ENCODE data around the gene CSF3. TPM values are rescaled to one million over a fixed set of nuclear protein-coding genes. Genes with fewer than 3 reads are reported as not detected.

The CSF3 gene
- 0.32 and 0.63 TPM in 2 replicates for polyA plus RNA-seq (2014; cell fraction: cytosol; rRNA removed)
- polyA plus RNA-seq (2014; cell fraction: nucleus; rRNA removed), result 0.27 and 0.50 TPM in 2 replicates

GRCh38 chr17:40015005-40015997 lies at the start of gene CSF3:
Gene CSF3, plus strand, starts transcription at chr17:40015440. Its CDS starts 35 bp downstream, at chr17:40015475.
- no peak for DNase-seq (ENCODE audit: low spot score)

- DNase-seq (ENCODE audit: low spot score), result no peak
Measured at GRCh38 chr17:39966771-39967170, 48.5 kb upstream of the CSF3 start.

DNA sequence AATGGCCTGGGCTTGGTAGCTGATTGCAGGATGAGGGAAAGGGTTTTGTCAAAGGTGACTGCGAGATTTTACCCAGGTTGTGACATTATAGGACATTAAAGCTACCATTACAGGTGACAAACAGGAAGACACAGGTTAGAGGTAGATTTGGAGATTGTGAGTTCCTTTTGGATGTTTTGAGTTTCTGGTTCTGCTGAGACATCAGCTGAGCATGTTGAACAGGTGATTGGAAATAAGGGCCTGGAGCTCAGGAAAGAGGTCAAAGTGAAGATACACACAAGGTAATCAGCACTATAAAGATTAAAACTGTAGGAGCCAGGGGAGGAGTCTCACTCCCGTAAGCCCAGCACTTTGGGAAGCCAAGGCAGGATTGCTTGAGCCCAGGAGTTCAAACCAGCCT lies 46.5 kb upstream of the CSF3 start:
- DNase-seq (ENCODE audit: low spot score), result no peak

- DNase-seq (ENCODE audit: low spot score), result no peak
Measured at GRCh38 chr17:39969375-39969774, 45.9 kb upstream of the CSF3 start.

GRCh38 chr17:39970157-39970692 lies 45.0 kb upstream of the CSF3 start:
- no peak for DNase-seq (ENCODE audit: low spot score)

DNA sequence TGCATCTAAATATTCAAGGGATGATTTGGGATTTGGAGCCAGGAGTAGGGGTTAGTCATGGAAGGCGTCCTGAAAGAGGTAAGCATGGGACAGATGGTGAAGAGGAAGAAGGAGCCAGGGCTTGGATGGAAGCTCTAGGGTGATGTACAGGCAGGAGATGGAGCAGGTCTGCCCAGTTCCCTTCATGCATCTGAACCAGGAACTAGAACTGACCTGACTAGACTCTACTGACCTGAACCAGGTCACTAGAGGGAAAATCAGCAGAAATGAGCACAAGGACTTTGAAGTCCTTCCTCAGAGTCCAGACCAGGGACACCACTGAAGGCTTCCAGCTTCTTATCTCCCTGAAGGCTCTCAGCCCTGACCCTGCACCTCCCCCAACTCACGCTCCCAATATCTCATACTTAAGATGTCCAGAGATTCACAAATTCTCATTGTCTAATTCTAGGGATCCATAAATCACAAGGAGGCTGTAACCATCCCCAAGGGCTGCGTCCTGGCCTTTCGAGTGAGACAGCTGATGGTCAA lies 44.1 kb upstream of the CSF3 start:
- DNase-seq (ENCODE audit: low spot score), result no peak

DNA sequence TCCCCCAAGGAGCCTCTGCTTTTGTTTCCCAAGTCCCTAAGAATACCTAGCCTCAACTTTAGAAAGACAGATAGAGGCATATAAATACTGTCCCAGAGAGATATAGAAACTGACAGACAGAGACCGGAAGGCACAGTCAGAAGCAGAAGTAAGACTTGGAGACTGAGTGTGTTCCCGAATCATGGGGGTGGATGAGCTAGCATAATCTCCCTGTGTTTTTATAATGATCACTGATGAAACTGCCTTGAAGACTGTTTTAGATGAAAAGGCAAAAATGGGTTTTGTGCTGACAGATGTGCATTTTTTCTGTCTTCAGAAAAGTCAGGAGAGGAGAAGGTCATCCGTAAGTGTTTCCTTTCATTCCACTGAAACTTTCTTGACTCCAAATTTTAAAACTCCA lies 43.0 kb upstream of the CSF3 start:
- no peak for DNase-seq (ENCODE audit: low spot score)

- no peak for DNase-seq (ENCODE audit: low spot score)
Measured at GRCh38 chr17:39973496-39973895, 41.7 kb upstream of the CSF3 start.

- DNase-seq (ENCODE audit: low spot score), result no peak
Measured at GRCh38 chr17:39974433-39974832, 40.8 kb upstream of the CSF3 start.

DNA sequence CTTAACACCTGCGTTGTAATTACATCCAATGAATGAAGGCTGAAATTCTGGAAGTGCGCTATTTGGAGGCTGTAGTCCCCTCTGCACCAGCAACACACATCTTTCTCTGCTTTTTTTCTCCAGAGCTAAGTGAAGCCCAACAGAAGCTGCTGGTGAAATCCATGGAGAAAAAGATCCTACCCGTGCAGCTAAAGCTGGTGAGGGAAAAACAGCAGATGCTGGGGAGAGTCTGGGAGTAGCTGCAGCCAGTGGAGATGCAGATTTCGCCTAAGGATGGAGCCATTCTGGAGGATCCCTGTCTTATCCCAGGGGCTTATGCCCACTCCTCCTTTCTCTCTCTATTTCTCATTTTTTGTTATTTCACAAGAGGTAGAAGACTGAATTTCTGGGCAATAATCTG lies 39.4 kb upstream of the CSF3 start:
- DNase-seq (ENCODE audit: low spot score), result no peak

DNA sequence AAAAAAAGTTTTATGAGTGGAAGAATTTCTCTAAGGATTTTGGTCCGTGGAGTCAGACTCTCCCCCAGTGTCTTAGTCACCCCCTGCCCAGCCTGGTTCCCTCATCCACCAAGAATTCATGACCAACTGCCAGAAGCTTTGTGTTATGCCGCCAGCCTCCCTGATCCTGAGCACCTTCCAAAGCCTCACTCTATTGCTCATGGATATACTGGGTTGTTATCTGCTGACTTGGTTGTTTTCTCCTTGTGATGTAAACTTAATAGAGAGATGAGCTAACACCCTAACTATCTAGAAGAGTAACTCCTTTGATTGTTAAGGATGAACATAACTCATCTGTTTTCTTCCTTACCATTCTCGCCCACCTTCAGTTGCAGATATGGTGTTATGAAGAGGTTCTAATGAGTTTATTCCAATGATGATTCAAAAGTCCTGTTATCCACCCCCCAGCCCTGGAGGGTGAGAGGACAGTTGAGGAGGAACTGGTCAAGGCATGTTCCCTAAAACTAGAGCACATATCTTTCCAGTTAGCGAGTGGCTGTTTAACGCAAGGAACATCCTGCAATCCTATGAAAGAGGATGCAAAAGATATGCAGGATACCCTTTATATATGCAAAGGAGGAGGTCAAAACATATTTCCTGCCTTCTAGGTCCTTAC lies 36.1 kb upstream of the CSF3 start:
- no peak for DNase-seq (ENCODE audit: low spot score)

- DNase-seq (ENCODE audit: low spot score), result no peak
Measured at GRCh38 chr17:39979893-39980350, 35.3 kb upstream of the CSF3 start.

DNA sequence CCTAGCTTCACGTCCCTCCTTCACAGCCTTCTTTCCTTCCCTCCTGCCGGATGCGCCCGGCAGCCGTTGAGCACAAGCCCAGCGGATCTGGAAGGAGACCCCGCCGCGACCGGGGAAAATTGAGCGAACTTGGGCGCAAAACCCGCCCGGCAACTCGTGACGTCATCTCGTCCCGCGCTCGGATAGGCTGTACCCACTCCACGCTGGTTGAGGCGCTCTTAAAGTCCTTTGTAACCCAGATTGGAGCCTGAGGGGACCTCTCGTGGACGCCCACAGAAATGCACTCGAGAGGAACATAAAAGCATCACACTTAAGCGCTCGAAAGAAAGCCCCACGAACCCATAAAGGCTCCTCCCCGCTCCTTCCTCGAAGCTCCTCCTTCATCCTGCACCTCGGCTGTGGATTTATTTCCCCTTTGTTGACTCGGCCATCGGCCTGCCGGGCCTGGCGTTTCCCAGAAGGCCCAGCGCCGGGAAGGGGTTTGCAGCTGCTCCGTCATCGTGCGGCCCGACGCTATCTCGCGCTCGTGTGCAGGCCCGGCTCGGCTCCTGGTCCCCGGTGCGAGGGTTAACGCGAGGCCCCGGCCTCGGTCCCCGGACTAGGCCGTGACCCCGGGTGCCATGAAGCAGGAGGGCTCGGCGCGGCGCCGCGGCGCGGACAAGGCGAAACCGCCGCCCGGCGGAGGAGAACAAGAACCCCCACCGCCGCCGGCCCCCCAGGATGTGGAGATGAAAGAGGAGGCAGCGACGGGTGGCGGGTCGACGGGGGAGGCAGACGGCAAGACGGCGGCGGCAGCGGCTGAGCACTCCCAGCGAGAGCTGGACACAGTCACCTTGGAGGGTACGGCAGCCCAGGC lies 34.7 kb upstream of the CSF3 start, which contains the start of gene PSMD3:
Gene PSMD3, plus strand, starts transcription at position 457 of the 856 bp plus-strand sequence. Its CDS starts 164 bp downstream, at position 621.
- DNase-seq (ENCODE audit: low spot score), result peak; percentile 100

GRCh38 chr17:39981207-39981741 lies 34.0 kb upstream of the CSF3 start:
- no peak for DNase-seq (ENCODE audit: low spot score)

GRCh38 chr17:39981766-39982375 lies 33.4 kb upstream of the CSF3 start:
- DNase-seq (ENCODE audit: low spot score), result no peak

DNA sequence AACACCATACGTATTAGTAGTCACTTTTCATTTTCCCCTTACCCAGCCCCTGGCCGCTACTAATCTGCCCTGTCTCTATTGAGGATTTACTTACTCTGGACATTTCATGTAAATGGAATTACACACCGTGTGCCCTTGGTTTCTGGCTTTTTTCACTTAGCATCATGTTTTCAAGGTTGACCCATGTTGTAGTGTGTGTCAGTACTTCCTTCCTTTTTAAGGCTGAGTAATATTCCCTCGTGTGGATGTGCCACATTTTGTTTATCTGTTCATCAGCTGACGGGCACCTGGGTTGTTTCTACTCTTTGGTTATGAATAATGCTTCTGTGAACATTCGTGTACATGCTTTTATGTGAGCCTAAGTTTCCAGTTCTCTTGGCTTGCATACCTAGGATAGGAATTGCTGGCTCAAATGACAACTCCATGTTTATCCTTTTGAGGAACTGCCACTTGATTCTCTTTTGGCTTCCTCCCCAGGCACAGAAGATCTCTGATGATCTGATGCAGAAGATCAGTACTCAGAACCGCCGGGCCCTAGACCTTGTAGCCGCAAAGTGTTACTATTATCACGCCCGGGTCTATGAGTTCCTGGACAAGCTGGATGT lies 26.9 kb upstream of the CSF3 start:
- no peak for DNase-seq (ENCODE audit: low spot score)

GRCh38 chr17:39994448-39994847 lies 20.8 kb upstream of the CSF3 start:
- no peak for DNase-seq (ENCODE audit: low spot score)

GRCh38 chr17:39995438-39995837 lies 19.8 kb upstream of the CSF3 start:
- DNase-seq (ENCODE audit: low spot score), result no peak

GRCh38 chr17:39996162-39996561 lies 19.1 kb upstream of the CSF3 start:
- DNase-seq (ENCODE audit: low spot score), result no peak

- DNase-seq (ENCODE audit: low spot score), result no peak
Measured at GRCh38 chr17:39996800-39997199, 18.4 kb upstream of the CSF3 start.
